NB4 (cell line): ENCODE results near the gene ORAI3.

Experiments
- CTCF ChIP-seq: IDR thresholded peaks from one replicate; pipeline ENCODE4 v1.5.1; 2012; ENCODE audit warnings: low read depth, low read length
- MYC ChIP-seq: IDR thresholded peaks from 2 replicates; pipeline ENCODE4 v1.6.1; 2011; ENCODE audit warnings: low read depth, low read length
- POLR2A ChIP-seq: IDR thresholded peaks from 2 replicates; pipeline ENCODE4 v1.6.1; 2011; ENCODE audit warnings: mild to moderate bottlenecking; ENCODE audit not compliant: insufficient read length; ENCODE audit errors: extremely low read depth
- TF ChIP-seq, protein P1 (sequence below): IDR thresholded peaks from 2 replicates; pipeline ENCODE4 v1.6.1; 2011; ENCODE audit warnings: low read depth, low read length

DNA sequence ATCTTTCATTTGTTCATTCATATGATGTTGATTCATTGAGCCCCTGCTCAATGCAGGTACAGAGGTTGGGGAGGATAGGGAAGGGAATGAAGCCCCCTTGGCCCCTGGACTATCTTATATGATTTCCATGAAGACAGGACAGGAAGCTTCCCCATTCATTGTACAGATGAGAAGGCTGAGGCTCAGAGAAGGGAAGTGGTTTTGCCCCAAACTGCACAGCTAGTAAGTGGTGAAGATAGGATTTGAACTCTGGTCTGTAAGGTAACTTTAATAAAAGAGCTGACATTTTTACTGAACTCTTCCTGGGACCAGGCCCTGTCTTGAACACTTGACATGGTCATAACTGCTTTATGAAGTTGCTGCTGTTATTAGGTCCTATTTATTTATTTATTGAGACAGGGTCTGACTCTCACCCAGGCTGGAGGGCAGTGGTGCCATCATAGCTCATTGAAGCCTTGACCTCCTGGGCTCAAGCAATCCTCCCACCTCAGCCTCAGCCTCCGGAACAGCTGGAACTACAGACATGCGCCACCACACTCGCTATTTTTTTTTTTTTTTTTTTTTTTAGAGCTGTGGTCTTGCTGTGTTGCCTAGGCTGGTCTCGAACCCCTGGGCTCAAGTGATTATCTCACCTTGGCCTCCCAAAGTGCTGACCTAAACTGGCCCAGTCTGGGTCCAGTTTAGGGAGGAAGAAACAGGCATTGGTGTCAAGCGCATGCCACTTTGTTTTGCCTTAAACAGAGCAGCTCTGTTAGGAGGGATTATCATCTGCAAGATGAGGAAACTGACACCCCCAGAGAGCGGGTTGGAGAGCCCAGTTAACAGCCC lies 47.5 kb upstream of the ORAI3 start:
- TF ChIP-seq CTCF, result no peak
- TF ChIP-seq MYC, result no peak
- no peak for TF ChIP-seq POLR2A
- TF ChIP-seq, protein P1, sequence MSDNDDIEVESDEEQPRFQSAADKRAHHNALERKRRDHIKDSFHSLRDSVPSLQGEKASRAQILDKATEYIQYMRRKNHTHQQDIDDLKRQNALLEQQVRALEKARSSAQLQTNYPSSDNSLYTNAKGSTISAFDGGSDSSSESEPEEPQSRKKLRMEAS, result no peak
